Astrocyte (in vitro differentiated cells and primary cell): ENCODE results near the gene CAMK1D.

Experiments used
- EZH2 ChIP-seq: IDR thresholded peaks from 2 replicates; pipeline ENCODE4 v1.6.1; 2012; ENCODE audit warnings: mild to moderate bottlenecking, low read length, inconsistent platforms; ENCODE audit not compliant: insufficient read depth
- TF ChIP-seq, protein P1 (sequence below): IDR thresholded peaks from 2 replicates; pipeline ENCODE4 v1.5.1; 2011; ENCODE audit warnings: low read depth, mild to moderate bottlenecking, inconsistent platforms, low read length, moderate library complexity; ENCODE audit not compliant: insufficient read depth

DNA sequence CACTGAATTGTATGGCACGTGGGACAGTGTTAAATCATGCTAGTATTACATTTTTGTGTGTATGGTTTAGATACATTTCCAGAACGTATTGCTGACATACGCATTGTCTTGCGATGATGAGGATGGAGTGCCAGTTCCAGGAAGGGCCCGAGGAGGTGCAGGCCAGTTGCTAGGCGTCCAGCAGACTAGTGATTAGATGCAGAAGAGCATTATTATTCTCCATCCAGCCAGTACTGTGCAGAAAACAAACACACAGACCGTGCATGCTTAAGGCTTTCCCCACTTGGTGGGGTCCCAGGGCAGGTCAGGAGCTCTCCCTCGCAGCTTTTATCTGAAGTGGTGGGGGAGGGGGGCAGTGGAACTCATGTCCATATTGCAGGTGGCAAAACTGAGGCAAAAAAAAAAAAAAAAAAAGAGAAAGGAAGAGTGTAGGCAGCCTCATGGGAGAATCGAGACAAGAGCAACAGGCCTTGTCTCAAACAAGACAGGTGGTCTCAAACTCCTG, 189.2 kb downstream of the CAMK1D start:
- TF ChIP-seq, protein P1, sequence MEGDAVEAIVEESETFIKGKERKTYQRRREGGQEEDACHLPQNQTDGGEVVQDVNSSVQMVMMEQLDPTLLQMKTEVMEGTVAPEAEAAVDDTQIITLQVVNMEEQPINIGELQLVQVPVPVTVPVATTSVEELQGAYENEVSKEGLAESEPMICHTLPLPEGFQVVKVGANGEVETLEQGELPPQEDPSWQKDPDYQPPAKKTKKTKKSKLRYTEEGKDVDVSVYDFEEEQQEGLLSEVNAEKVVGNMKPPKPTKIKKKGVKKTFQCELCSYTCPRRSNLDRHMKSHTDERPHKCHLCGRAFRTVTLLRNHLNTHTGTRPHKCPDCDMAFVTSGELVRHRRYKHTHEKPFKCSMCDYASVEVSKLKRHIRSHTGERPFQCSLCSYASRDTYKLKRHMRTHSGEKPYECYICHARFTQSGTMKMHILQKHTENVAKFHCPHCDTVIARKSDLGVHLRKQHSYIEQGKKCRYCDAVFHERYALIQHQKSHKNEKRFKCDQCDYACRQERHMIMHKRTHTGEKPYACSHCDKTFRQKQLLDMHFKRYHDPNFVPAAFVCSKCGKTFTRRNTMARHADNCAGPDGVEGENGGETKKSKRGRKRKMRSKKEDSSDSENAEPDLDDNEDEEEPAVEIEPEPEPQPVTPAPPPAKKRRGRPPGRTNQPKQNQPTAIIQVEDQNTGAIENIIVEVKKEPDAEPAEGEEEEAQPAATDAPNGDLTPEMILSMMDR = no peak
- TF ChIP-seq EZH2 = no peak
